ENCODE results near the gene ALDH8A1.

GRCh38 chr6:134959603-134960002 lies 9.7 kb upstream of the ALDH8A1 start:
- TF ChIP-seq, protein P1, sequence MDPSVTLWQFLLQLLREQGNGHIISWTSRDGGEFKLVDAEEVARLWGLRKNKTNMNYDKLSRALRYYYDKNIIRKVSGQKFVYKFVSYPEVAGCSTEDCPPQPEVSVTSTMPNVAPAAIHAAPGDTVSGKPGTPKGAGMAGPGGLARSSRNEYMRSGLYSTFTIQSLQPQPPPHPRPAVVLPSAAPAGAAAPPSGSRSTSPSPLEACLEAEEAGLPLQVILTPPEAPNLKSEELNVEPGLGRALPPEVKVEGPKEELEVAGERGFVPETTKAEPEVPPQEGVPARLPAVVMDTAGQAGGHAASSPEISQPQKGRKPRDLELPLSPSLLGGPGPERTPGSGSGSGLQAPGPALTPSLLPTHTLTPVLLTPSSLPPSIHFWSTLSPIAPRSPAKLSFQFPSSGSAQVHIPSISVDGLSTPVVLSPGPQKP (IDR thresholded peaks at IDR 0.05; ENCODE audit: low read depth, low read length) = no peak
- TF ChIP-seq, protein P2, sequence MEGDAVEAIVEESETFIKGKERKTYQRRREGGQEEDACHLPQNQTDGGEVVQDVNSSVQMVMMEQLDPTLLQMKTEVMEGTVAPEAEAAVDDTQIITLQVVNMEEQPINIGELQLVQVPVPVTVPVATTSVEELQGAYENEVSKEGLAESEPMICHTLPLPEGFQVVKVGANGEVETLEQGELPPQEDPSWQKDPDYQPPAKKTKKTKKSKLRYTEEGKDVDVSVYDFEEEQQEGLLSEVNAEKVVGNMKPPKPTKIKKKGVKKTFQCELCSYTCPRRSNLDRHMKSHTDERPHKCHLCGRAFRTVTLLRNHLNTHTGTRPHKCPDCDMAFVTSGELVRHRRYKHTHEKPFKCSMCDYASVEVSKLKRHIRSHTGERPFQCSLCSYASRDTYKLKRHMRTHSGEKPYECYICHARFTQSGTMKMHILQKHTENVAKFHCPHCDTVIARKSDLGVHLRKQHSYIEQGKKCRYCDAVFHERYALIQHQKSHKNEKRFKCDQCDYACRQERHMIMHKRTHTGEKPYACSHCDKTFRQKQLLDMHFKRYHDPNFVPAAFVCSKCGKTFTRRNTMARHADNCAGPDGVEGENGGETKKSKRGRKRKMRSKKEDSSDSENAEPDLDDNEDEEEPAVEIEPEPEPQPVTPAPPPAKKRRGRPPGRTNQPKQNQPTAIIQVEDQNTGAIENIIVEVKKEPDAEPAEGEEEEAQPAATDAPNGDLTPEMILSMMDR (IDR thresholded peaks at IDR 0.05) = no peak
- TF ChIP-seq RAD21 (conservative IDR thresholded peaks at IDR 0.05 in 1 of 2, IDR thresholded peaks at IDR 0.05 in 1 of 2) = no peak
- no peak for TF ChIP-seq ZSCAN20 (CRISPR knock-in tag; IDR thresholded peaks at IDR 0.05)
- TF ChIP-seq CBX8 (IDR thresholded peaks at IDR 0.05) = no peak
- TF ChIP-seq POLR2A (IDR thresholded peaks at IDR 0.05; ENCODE audit: low read length) = no peak

All from A549 (cell line).